MM.1S (cell line): Measurements from ENCODE around the gene BCAS4.
"Not testable (repeated sequence)": the region's sequence is repeated elsewhere in the genome, so short reads cannot be mapped to it uniquely, and the experiment has no call there.

Experiments
- DNase-seq: peaks from one replicate; pipeline ENCODE4 v3.0.0-alpha.2; 2015
- H2AFZ ChIP-seq: fragments of 300-600 bp; sonication (generic); 2 replicates; pipeline ENCODE4 v1.6.0; 2016; ENCODE audit warnings: antibody characterized with exemption, low read length
- H3F3A ChIP-seq: fragments of 300-600 bp; sonication (generic); 2 replicates; pipeline ENCODE4 v1.6.1; 2016; ENCODE audit warnings: mild to moderate bottlenecking, antibody characterized with exemption, low read length, moderate library complexity, mixed read lengths; ENCODE audit not compliant: insufficient read depth
- H3K27ac ChIP-seq: fragments of 300-600 bp; sonication (generic); 2 replicates; pipeline ENCODE4 v1.5.1; 2016; ENCODE audit warnings: mild to moderate bottlenecking, low read length
- H3K27me3 ChIP-seq: fragments of 300-600 bp; sonication (generic); replicated peaks from 2 replicates; pipeline ENCODE4 v1.6.0; 2016; ENCODE audit warnings: low read length; ENCODE audit not compliant: insufficient read depth
- H3K36me3 ChIP-seq: fragments of 300-600 bp; sonication (generic); replicated peaks from 2 replicates; pipeline ENCODE4 v1.6.1; 2016; ENCODE audit warnings: mild to moderate bottlenecking, low read length, mixed read lengths; ENCODE audit not compliant: insufficient read depth
- H3K4me1 ChIP-seq: fragments of 300-600 bp; sonication (generic); 2 replicates; pipeline ENCODE4 v1.6.1; 2016; ENCODE audit warnings: low read length, mixed read lengths
- H3K4me2 ChIP-seq: fragments of 300-600 bp; sonication (generic); 2 replicates; pipeline ENCODE4 v1.6.0; 2016; ENCODE audit warnings: low read depth, low read length
- H3K4me3 ChIP-seq: fragments of 300-600 bp; sonication (generic); 2 replicates; pipeline ENCODE4 v1.5.1; 2016; ENCODE audit warnings: low read length, mixed read lengths
- H3K79me2 ChIP-seq: fragments of 300-600 bp; sonication (generic); 2 replicates; pipeline ENCODE4 v1.6.1; 2016; ENCODE audit warnings: mixed run types, low read length, mixed read lengths
- H3K9ac ChIP-seq: fragments of 300-600 bp; sonication (generic); 2 replicates; pipeline ENCODE4 v1.6.1; 2016; ENCODE audit warnings: low read length, mixed read lengths
- H3K9me2 ChIP-seq: fragments of 300-600 bp; sonication (generic); replicated peaks from 2 replicates; pipeline ENCODE4 v1.6.1; 2016; ENCODE audit warnings: mild to moderate bottlenecking, low read length, mixed read lengths; ENCODE audit not compliant: insufficient read depth
- H3K9me3 ChIP-seq: fragments of 300-600 bp; sonication (generic); replicated peaks from 2 replicates; pipeline ENCODE4 v1.6.1; 2016; ENCODE audit warnings: mild to moderate bottlenecking, low read length, mixed read lengths; ENCODE audit not compliant: insufficient read depth
- H4K20me1 ChIP-seq: fragments of 300-600 bp; sonication (generic); 2 replicates; pipeline ENCODE4 v1.6.1; 2016; ENCODE audit warnings: mild to moderate bottlenecking, low read length, moderate library complexity, mixed read lengths; ENCODE audit not compliant: insufficient read depth
- EZH2 ChIP-seq: fragments of 300-600 bp; sonication (generic); optimal IDR thresholded peaks from 2 replicates; pipeline ENCODE3; 2017; ENCODE audit warnings: low read depth, mild to moderate bottlenecking, antibody characterized with exemption, low read length, mixed read lengths
- EZH2phosphoT487 ChIP-seq: fragments of 300-600 bp; sonication (generic); IDR thresholded peaks from 2 replicates; pipeline ENCODE4 v1.6.1; 2018; ENCODE audit warnings: antibody characterized with exemption, low read length
- TF ChIP-seq, protein P1 (sequence below): fragments of 300-600 bp; sonication (generic); IDR thresholded peaks from 2 replicates; pipeline ENCODE4 v1.5.1; 2016; ENCODE audit warnings: antibody characterized with exemption, low read length, mixed read lengths

The BCAS4 gene

DNA sequence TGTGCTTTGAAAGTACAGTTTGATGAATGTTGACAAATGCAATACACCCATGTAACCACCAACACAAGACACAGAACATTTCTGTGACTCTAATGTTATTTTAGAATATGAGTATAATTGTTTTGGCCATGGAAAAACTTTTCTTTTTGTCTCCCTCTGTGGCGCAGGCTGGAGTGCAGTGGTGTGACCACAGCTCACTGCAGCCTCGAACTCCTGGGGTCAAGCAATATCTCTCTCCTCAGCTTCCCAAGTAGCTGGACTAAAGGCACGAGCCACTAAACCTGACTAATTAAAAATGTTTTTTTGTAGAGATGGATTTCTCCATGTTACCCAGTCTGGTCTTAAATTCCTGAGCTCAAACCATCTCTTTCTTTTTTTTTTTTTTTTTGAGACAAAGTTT is 20.3 kb upstream of the BCAS4 start:
- Histone ChIP-seq H3K4me3 (no peak overlapping the region), H3K9me2 (no peaks in the 10 kb centered on the region), H3K36me3 (no peaks in the 10 kb centered on the region), H4K20me1 (no peaks in the 10 kb centered on the region), H3K9ac (no peak overlapping the region), H3K79me2 (no peaks in the 10 kb centered on the region), H3F3A (no peaks in the 10 kb centered on the region), H3K4me2 (no peak overlapping the region), H2AFZ (no peak overlapping the region), H3K4me1 (no peaks in the 10 kb centered on the region), H3K9me3 (no peaks in the 10 kb centered on the region), H3K27ac (no peak overlapping the region), H3K27me3 (no peaks in the 10 kb centered on the region)
- TF ChIP-seq, protein P1, sequence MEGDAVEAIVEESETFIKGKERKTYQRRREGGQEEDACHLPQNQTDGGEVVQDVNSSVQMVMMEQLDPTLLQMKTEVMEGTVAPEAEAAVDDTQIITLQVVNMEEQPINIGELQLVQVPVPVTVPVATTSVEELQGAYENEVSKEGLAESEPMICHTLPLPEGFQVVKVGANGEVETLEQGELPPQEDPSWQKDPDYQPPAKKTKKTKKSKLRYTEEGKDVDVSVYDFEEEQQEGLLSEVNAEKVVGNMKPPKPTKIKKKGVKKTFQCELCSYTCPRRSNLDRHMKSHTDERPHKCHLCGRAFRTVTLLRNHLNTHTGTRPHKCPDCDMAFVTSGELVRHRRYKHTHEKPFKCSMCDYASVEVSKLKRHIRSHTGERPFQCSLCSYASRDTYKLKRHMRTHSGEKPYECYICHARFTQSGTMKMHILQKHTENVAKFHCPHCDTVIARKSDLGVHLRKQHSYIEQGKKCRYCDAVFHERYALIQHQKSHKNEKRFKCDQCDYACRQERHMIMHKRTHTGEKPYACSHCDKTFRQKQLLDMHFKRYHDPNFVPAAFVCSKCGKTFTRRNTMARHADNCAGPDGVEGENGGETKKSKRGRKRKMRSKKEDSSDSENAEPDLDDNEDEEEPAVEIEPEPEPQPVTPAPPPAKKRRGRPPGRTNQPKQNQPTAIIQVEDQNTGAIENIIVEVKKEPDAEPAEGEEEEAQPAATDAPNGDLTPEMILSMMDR = no peak
- TF ChIP-seq EZH2phosphoT487 = no peak
- TF ChIP-seq EZH2 = no peak
- no peak for DNase-seq

DNA sequence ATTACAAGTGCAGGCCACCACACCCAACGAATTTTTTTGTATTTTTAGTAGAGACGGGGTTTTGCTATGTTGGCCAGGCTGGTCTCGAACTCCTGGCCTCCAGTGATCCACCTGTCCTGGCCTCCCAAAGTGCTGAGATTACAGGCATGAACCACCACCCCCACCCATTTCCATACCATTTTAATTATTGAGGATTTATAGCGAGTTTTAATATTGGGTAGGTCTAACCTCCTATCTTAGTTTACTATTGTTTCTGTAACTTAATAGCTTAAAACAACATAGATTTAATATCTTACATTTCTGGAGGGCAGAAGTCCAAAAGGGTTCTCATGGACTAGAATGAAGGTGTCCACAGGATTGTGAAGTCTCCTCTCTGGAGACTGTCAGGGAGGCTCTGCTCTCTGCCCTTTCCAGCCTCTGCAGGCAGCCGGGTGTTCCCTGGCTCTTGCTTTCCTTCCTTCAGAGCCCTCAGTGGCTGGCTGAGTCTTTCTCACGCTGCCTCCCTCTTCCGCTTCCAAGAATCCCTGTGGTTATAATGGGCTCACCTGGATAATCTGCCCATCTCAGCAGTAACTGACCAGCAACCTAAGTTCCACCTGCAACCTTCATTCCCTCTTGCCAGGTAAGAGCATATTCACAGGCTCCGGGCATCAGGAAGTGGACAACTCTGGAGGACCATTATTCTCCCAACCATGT is 18.6 kb upstream of the BCAS4 start:
- Histone ChIP-seq H3K9me2 (no peaks in the 10 kb centered on the region), H3K4me1 (no peaks in the 10 kb centered on the region), H4K20me1 (no peaks in the 10 kb centered on the region), H3K4me2 (no peak overlapping the region), H3K4me3 (no peak overlapping the region), H3K27ac (no peak overlapping the region), H3K79me2 (no peaks in the 10 kb centered on the region), H3K27me3 (no peaks in the 10 kb centered on the region), H3K36me3 (no peaks in the 10 kb centered on the region), H2AFZ (no peak overlapping the region), H3F3A (no peaks in the 10 kb centered on the region), H3K9me3 (no peaks in the 10 kb centered on the region), H3K9ac (no peak overlapping the region)
- DNase-seq = no peak
- TF ChIP-seq, protein P1 = no peak

DNA sequence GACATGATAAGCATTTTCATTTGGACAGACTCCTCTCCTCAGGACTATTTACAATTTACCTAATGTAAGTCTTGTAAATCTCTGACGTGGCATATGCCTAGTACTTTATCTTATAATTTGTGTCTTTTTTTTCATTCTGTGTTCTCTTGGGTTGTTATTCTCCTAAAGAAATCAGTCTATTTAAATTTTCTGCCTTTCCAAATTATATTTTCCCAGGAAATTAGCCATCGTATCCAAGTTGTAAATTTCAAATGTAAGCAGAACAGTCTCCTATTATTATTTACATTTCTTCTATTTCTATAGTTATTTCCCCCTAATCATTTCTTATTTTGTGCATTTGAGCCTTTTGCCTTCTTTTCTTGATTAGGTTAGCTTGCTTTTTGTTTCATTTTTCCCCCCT is 17.5 kb upstream of the BCAS4 start:
- H3K79me2 ChIP-seq = no peaks in the 10 kb centered on the region
- no peak overlapping the region for H3K9ac ChIP-seq

DNA sequence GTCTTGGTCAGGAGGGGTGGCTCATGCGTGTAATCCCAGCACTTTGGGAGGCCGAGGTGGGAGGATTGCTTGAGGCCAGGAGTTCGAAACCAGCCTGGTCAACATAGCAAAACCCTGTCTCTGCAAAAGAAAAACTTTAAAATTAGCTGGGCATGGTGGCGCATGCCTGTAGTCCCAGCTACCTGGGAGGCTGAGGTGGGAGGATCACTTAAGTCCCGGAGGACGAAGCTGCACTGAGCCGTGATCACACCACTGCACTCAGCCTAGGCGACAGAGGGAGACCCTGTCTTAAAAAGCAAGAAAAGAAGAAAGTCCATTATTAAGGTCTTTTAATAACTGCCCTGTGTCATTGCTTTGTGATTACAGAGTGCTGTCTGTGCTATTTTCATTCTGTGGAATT is 15.9 kb upstream of the BCAS4 start:
- not testable (repeated sequence) for H3K79me2 ChIP-seq, H3K27me3 ChIP-seq, H3K9ac ChIP-seq, H3K4me2 ChIP-seq, H3F3A ChIP-seq, DNase-seq, H3K9me3 ChIP-seq, H3K4me1 ChIP-seq, H3K4me3 ChIP-seq, H3K9me2 ChIP-seq, H4K20me1 ChIP-seq, H3K36me3 ChIP-seq, H2AFZ ChIP-seq, H3K27ac ChIP-seq

More for the DNA sequence above, 17.5 kb upstream of the BCAS4 start:
- Histone ChIP-seq H3K36me3 (no peaks in the 10 kb centered on the region), H2AFZ (no peak overlapping the region), H3K9me3 (no peaks in the 10 kb centered on the region), H3K4me1 (no peaks in the 10 kb centered on the region), H3F3A (no peaks in the 10 kb centered on the region), H3K4me3 (no peak overlapping the region), H4K20me1 (no peaks in the 10 kb centered on the region), H3K9me2 (no peaks in the 10 kb centered on the region), H3K27ac (no peak overlapping the region), H3K27me3 (no peaks in the 10 kb centered on the region), H3K4me2 (no peak overlapping the region)
- no peak for DNase-seq
- TF ChIP-seq EZH2 = no peak
- TF ChIP-seq EZH2phosphoT487 = no peak
- TF ChIP-seq, protein P1 = no peak
